ENCODE results near the gene PCSK2.

PCSK2 gene

GRCh38 chr20:17326096-17326495 is 99.3 kb downstream of the PCSK2 start:
- Mint-ChIP-seq H3K36me3 (ENCODE audit: insufficient read depth) (no peaks in the 10 kb centered on the region), H3K4me3 (no peak overlapping the region), H3K4me1 (ENCODE audit: low read depth in 2 of 2) (no peaks in the 10 kb centered on the region), H3K9me3 (peaks cover 0 to 5% of the 10 kb centered on the region in 2 donors), H3K27me3 (peaks cover 6 to 46% of the 10 kb centered on the region in 2 donors), H3K27ac (no peak overlapping the region)
- no peak for DNase-seq
- ATAC-seq (replicated peaks), result no peak

DNA sequence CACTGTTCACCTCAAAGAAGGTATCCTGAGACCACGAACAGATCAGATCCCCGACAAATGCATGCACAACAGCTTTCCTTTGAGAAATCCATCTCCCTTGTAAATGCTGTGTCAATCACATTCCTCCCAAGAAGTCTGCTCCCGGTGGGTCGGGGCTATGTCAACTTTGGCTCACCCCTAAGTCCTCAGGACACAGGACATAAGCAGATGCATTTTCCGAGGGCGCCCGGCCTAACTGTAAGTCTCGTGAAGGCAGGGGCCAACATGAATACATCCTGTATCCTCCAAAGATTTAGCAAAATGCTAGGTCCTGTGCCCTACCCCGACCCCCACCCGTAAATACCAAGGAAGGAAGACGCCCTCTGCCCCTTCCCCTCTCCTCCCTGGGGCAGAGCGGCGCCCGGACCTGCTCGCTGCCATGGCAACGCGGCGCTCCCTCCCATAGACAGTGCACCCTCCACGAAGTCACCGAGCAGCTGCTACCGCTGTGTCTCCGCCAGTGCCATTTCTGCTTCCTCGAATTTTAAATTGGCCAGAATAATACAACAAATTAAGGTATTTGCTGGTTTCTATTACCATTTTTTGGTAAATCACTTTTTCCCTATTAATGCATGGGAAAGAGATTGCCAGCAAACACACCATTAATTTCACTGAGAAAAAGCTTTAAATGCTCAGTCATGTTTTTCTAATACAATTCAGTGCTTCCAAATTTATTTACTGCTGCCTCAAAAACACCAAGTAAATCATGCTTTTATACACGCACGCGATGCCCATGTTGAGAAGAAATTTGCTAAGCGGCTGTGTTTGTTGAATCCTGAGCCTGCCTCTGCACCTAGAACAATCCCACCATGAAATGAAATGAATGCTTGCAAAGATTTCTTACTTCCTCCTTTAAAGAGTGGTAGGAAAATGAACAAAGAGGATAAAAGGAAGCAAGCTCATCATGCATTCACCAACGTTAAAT is 100.6 kb downstream of the PCSK2 start:
- DNase-seq (no peak), ATAC-seq (replicated peaks) (no peak)
- Mint-ChIP-seq H3K9me3 (peaks cover 0 to 5% of the 10 kb centered on the region in 2 donors), H3K27me3 (peaks cover 6 to 46% of the 10 kb centered on the region in 2 donors), H3K4me1 (ENCODE audit: low read depth in 2 of 2) (no peaks in the 10 kb centered on the region), H3K4me3 (no peak overlapping the region), H3K27ac (no peak overlapping the region), H3K36me3 (ENCODE audit: insufficient read depth) (no peaks in the 10 kb centered on the region)

DNA sequence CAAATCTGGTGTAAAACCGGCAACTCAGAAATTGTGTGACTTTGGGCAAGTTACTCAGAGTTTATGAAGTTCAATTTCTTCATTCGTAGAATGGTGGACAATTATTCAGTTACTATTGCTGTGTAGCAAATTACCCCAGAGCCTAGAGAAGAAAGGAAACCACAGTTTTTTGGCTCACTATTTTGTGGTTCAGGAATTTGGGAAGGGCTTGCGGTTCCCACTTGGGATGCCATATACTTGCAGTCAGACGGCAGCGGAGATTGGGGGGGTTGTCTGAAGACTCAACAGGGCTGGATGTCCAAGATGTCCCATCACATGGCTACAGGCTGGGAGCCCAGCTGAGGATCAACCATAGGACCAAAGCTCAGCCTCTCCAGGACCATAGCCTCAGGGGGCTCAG is 108.1 kb downstream of the PCSK2 start:
- no peaks in the 10 kb centered on the region for H3K36me3 Mint-ChIP-seq (ENCODE audit: insufficient read depth)
- H3K9me3 Mint-ChIP-seq, result no peaks in the 10 kb centered on the region
- H3K27ac Mint-ChIP-seq, result no peak overlapping the region
- ATAC-seq (replicated peaks) (no peak), DNase-seq (no peak)
- no peaks in the 10 kb centered on the region for H3K27me3 Mint-ChIP-seq
- no peak overlapping the region for H3K4me3 Mint-ChIP-seq
- no peaks in the 10 kb centered on the region for H3K4me1 Mint-ChIP-seq (ENCODE audit: low read depth in 2 of 2)

GRCh38 chr20:17339000-17339399 is 112.2 kb downstream of the PCSK2 start:
- ATAC-seq (replicated peaks), result no peak
- Mint-ChIP-seq H3K36me3 (ENCODE audit: insufficient read depth) (no peaks in the 10 kb centered on the region), H3K9me3 (no peaks in the 10 kb centered on the region), H3K27me3 (peaks cover 0 to 4% of the 10 kb centered on the region in 2 donors), H3K4me3 (no peak overlapping the region), H3K4me1 (ENCODE audit: low read depth in 2 of 2) (no peaks in the 10 kb centered on the region), H3K27ac (no peak overlapping the region)
- no peak for DNase-seq

- Mint-ChIP-seq H3K27ac (no peak overlapping the region), H3K27me3 (peaks cover 11 to 16% of the 10 kb centered on the region in 2 donors), H3K9me3 (peaks cover 0 to 2% of the 10 kb centered on the region in 2 donors), H3K4me1 (ENCODE audit: low read depth in 2 of 2) (no peaks in the 10 kb centered on the region), H3K36me3 (ENCODE audit: insufficient read depth) (no peaks in the 10 kb centered on the region), H3K4me3 (no peak overlapping the region)
- no peak for DNase-seq
- no peak for ATAC-seq (replicated peaks)
Observed at GRCh38 chr20:17343091-17343490, 116.3 kb downstream of the PCSK2 start.

DNA sequence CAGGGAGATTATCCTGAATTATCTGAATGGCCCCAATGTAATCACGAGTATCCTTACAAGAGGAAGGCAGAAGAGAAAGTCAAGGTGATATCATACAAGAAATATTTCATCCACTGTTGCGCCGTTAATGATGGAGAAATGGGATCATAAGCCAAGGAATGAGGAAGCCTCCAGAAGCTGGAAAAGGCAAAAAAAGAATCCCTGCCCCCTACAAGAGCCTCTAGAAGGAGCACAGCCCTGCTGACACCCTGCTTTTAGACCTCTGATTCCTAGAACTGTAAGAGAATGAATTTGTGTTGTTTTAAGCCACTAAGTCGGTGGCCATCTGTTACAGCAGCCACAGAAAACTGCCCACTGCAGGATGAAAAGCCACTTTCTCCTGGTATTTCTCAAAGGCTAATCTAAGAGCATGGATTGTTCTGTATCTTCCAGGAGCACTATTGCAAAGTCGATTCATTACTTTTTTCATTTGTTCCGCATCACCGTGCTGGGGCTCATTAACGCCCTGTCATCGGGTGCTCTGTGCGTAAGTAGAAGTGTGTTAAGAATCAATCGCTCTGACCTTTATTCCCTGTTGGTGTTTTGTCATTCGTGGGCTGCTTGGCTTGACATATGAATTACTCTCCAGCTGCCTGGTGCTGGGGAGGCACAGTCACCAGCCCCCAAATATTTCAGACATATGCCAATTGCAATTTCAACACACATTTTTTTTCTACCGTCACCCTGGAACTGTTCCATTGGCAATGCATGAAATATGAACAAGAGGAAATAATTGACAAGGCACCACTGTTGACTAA is 117.0 kb downstream of the PCSK2 start:
- Mint-ChIP-seq H3K4me1 (ENCODE audit: low read depth in 2 of 2) (no peaks in the 10 kb centered on the region), H3K9me3 (peaks cover 0 to 2% of the 10 kb centered on the region in 2 donors), H3K4me3 (no peak overlapping the region), H3K36me3 (ENCODE audit: insufficient read depth) (no peaks in the 10 kb centered on the region), H3K27me3 (peaks cover 12 to 16% of the 10 kb centered on the region in 2 donors), H3K27ac (no peak overlapping the region)
- DNase-seq (no peak), ATAC-seq (replicated peaks) (no peak)

GRCh38 chr20:17344790-17345189 is 118.0 kb downstream of the PCSK2 start:
- peaks cover 16 to 21% of the 10 kb centered on the region in 2 donors for H3K27me3 Mint-ChIP-seq
- ATAC-seq (replicated peaks) (no peak), DNase-seq (no peak)
- H3K27ac Mint-ChIP-seq, result no peak overlapping the region
- H3K36me3 Mint-ChIP-seq (ENCODE audit: insufficient read depth), result no peaks in the 10 kb centered on the region
- H3K4me3 Mint-ChIP-seq, result no peak overlapping the region
- H3K9me3 Mint-ChIP-seq, result peaks cover 2 to 8% of the 10 kb centered on the region in 2 donors
- H3K4me1 Mint-ChIP-seq (ENCODE audit: low read depth in 2 of 2), result no peaks in the 10 kb centered on the region

DNA sequence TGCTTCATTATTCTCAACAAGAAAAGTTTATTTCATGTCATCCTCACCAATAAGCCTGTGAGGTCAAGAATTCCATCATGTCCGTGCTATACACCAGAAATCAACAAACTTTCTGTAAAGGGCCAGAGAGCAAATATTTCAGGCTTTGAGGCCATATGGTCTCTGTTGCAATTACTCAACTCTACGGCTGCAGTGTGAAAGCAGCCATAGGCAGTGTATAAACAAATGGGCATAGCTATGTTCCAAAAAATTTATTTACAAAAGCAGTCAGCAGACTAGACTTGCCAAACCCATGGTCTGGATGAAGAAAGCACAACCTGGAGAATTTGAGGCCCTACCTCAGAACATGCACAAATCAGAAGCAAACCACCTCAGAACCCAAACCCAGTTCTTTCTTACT is 118.5 kb downstream of the PCSK2 start:
- H3K9me3 Mint-ChIP-seq, result peaks cover 2 to 13% of the 10 kb centered on the region in 2 donors
- ATAC-seq (replicated peaks) (no peak), DNase-seq (no peak)
- no peak overlapping the region for H3K4me3 Mint-ChIP-seq
- peaks cover 16 to 26% of the 10 kb centered on the region in 2 donors for H3K27me3 Mint-ChIP-seq
- H3K36me3 Mint-ChIP-seq (ENCODE audit: insufficient read depth), result no peaks in the 10 kb centered on the region
- H3K27ac Mint-ChIP-seq, result no peak overlapping the region
- no peaks in the 10 kb centered on the region for H3K4me1 Mint-ChIP-seq (ENCODE audit: low read depth in 2 of 2)

GRCh38 chr20:17350321-17350720 is 123.5 kb downstream of the PCSK2 start:
- Mint-ChIP-seq H3K36me3 (ENCODE audit: insufficient read depth) (no peaks in the 10 kb centered on the region), H3K27me3 (peaks cover 11 to 27% of the 10 kb centered on the region in 2 donors), H3K4me3 (no peak overlapping the region), H3K27ac (no peak overlapping the region), H3K9me3 (peaks cover 2 to 20% of the 10 kb centered on the region in 2 donors), H3K4me1 (ENCODE audit: low read depth in 2 of 2) (no peaks in the 10 kb centered on the region)
- ATAC-seq (replicated peaks) (no peak), DNase-seq (no peak)

DNA sequence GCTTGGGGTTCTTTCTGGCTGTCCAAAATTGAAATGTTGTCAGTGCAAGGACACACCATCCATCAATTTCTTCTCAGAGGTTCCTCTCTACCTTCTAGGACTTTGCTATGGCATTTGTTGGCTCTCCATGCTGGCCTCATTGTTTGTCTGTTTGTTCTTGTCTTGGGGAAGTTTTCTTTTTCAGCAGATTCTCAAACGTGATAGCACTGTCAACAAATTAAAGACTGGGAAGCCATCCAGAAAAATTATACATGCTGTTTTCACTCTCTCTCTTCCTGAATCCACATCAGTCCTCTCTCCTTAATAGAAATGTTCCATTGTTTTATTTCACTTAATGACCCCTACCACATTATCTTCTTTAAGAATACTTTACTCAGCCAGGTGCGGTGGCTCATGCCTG is 130.4 kb downstream of the PCSK2 start:
- Mint-ChIP-seq H3K4me1 (ENCODE audit: low read depth in 2 of 2) (no peaks in the 10 kb centered on the region), H3K27me3 (peaks cover 0 to 8% of the 10 kb centered on the region in 2 donors), H3K4me3 (no peak overlapping the region), H3K9me3 (peaks cover 2 to 7% of the 10 kb centered on the region in 2 donors), H3K36me3 (ENCODE audit: insufficient read depth) (no peaks in the 10 kb centered on the region), H3K27ac (no peak overlapping the region)
- no peak for ATAC-seq (replicated peaks)
- no peak for DNase-seq

- no peak for DNase-seq
- Mint-ChIP-seq H3K27me3 (peaks cover 0 to 8% of the 10 kb centered on the region in 2 donors), H3K4me3 (no peak overlapping the region), H3K36me3 (ENCODE audit: insufficient read depth) (no peaks in the 10 kb centered on the region), H3K4me1 (ENCODE audit: low read depth in 2 of 2) (no peaks in the 10 kb centered on the region), H3K9me3 (peaks cover 0 to 2% of the 10 kb centered on the region in 2 donors), H3K27ac (no peak overlapping the region)
- no peak for ATAC-seq (replicated peaks)
Observed at GRCh38 chr20:17358854-17359253, 132.0 kb downstream of the PCSK2 start.

- ATAC-seq (replicated peaks) (no peak), DNase-seq (no peak)
- Mint-ChIP-seq H3K36me3 (ENCODE audit: insufficient read depth) (no peaks in the 10 kb centered on the region), H3K4me3 (no peak overlapping the region), H3K27me3 (peaks cover 14 to 23% of the 10 kb centered on the region in 2 donors), H3K27ac (no peak overlapping the region), H3K9me3 (no peaks in the 10 kb centered on the region), H3K4me1 (ENCODE audit: low read depth in 2 of 2) (no peaks in the 10 kb centered on the region)
Observed at GRCh38 chr20:17364681-17365080, 137.8 kb downstream of the PCSK2 start.

GRCh38 chr20:17365831-17366230 is 139.0 kb downstream of the PCSK2 start:
- DNase-seq (no peak), ATAC-seq (replicated peaks) (no peak)
- Mint-ChIP-seq H3K4me3 (no peak overlapping the region), H3K4me1 (ENCODE audit: low read depth in 2 of 2) (no peaks in the 10 kb centered on the region), H3K27me3 (peaks cover 18 to 34% of the 10 kb centered on the region in 2 donors), H3K36me3 (ENCODE audit: insufficient read depth) (no peaks in the 10 kb centered on the region), H3K9me3 (no peaks in the 10 kb centered on the region), H3K27ac (no peak overlapping the region)

Measured in effector memory CD8-positive, alpha-beta T cell (primary cell).